Activated CD8-positive, alpha-beta memory T cell treated with anti-CD3 and anti-CD28 coated beads for 24 hours (primary cell): ENCODE data around the gene COG4.

ENCODE experiments used
- DNase-seq: peaks from one replicate; pipeline ENCODE4 v3.0.0-alpha.2; 2020

Gene COG4

GRCh38 chr16:70430667-70431536 lies 92.5 kb downstream of the COG4 start:
- DNase-seq: peak; percentile 70
